ENCODE data around the gene CABLES1. TPM values are rescaled to one million over a fixed set of nuclear protein-coding genes. Genes with fewer than 3 reads are reported as not detected.

Gene CABLES1
- total and polyA plus RNA-seq, 2 of the 8 experiments (the other 6 are each of a cell fraction or from before 2014, with no cell fraction given): 9.2 to 26.4 TPM

- H2AFZ ChIP-seq (ENCODE audit: low read length): no peak overlapping the region
- ChIA-PET CTCF (ENCODE audit: partially characterized antibody) (interaction anchor here (0.7 to 3.8 kb wide), 5 partner anchors 9 to 177 kb away, joined by 3 to 18 read pairs (median 3); no protein-coding TSS in a partner anchor), POLR2A (ENCODE audit: partially characterized antibody) (interaction anchor here (1.2 to 2.8 kb wide), 2 partner anchors 10 to 13 kb away, joined by 6 to 7 read pairs; no protein-coding TSS in a partner anchor)
- peaks cover 0 to 2% of the 10 kb centered on the region in 2 experiments for H4K20me1 ChIP-seq (replicated peaks in 1 of 2; ENCODE audit: control insufficient read depth in 1 of 2, insufficient read depth in 2 of 2, low read length in 2 of 2)
- peaks cover 0 to 3% (median under 1%) of the 10 kb centered on the region in 4 experiments; a peak in 2 of 7 replicates for H3K4me1 ChIP-seq (replicated peaks in 1 of 4; ENCODE audit: control insufficient read depth in 3 of 4, insufficient read depth in 4 of 4, low read length in 3 of 4)
- H3K14ac ChIP-seq (ENCODE audit: insufficient read length): no peak overlapping the region
- H2BK20ac ChIP-seq (ENCODE audit: low read length): peak overlapping the region; percentile 86; the same call in 1 of the 2 replicates
- no peak overlapping the region for H4K8ac ChIP-seq (ENCODE audit: extremely low read depth, insufficient read depth, low read length)
- FAIRE-seq (no peak), DNase-seq (ENCODE audit: low read depth in 1 of 2, low spot score in 2 of 2) (no peak)
- no peak overlapping the region for H4K5ac ChIP-seq (ENCODE audit: insufficient read length, low read depth, low read length)
- H3K18ac ChIP-seq (ENCODE audit: extremely low read depth, low read length): 0 out of 2 replicates have a peak overlapping the region, but pooled peaks have one; percentile 24
- peaks cover 0 to 3% (median 0%) of the 10 kb centered on the region in 4 experiments; a peak in 3 of 8 replicates for H3K36me3 ChIP-seq (ENCODE audit: control insufficient read depth in 2 of 4, insufficient read depth in 4 of 4, low read length in 3 of 4)
- H3K79me2 ChIP-seq (ENCODE audit: control insufficient read depth in 1 of 2, insufficient read depth in 2 of 2, low read length in 2 of 2): no peaks in the 10 kb centered on the region
- no peaks in the 10 kb centered on the region for H3K27me3 ChIP-seq (replicated peaks in 1 of 4; ENCODE audit: control insufficient read depth in 3 of 4, extremely low read depth in 1 of 4, insufficient read depth in 3 of 4, low read length in 3 of 4)
- H3K79me1 ChIP-seq (ENCODE audit: low read depth, low read length): no peaks in the 10 kb centered on the region
- peak overlapping the region; percentile 29 for H2BK120ac ChIP-seq (replicated peaks; ENCODE audit: low read depth, low read length)
- H2BK12ac ChIP-seq (ENCODE audit: low read depth, low read length): peak overlapping the region; percentile 96
- H3K23me2 ChIP-seq (ENCODE audit: low read depth, low read length): peaks cover 3% of the 10 kb centered on the region; the same call in 1 of the 2 replicates
- H3K56ac ChIP-seq (replicated peaks; ENCODE audit: insufficient read length, low read depth, low read length): no peak overlapping the region
- H2BK15ac ChIP-seq (ENCODE audit: low read length): 0 out of 2 replicates have a peak overlapping the region, but pooled peaks have one; percentile 75
- H3K27ac ChIP-seq (ENCODE audit: low read depth, low read length): no peak overlapping the region
- 84% methylated on average over 11 of the region's 11 CpGs; no CpG with 5 or more reads in 1 of the 2 experiments for WGBS, 2 experiments (ENCODE audit: extremely low coverage in 1 of 2, insufficient coverage in 1 of 2, insufficient read length in 1 of 2, insufficient replicate concordance in 2 of 2, low coverage in 1 of 2, low lambda C conversion rate in 2 of 2, missing lambda C conversion rate in 1 of 2)
- H3K9ac ChIP-seq (replicated peaks in 1 of 4; ENCODE audit: extremely low read depth in 1 of 4, low read depth in 3 of 4, low read length in 3 of 4): no peak overlapping the region
- H3K4me2 ChIP-seq (ENCODE audit: insufficient read depth in 1 of 2, low read depth in 2 of 2, low read length in 2 of 2): no peak overlapping the region
- H4K91ac ChIP-seq (replicated peaks; ENCODE audit: insufficient read length, low read length): no peak overlapping the region
- peak overlapping the region; percentile 88 for H2AK5ac ChIP-seq (ENCODE audit: low read depth, low read length)
- peaks cover 27 to 43% of the 10 kb centered on the region in 2 experiments for H3K9me3 ChIP-seq (ENCODE audit: insufficient read depth in 2 of 2, low read depth in 1 of 2, low read length in 1 of 2)
- peak overlapping the region; percentile 56; the same call in 1 of the 2 replicates for H2BK5ac ChIP-seq (ENCODE audit: low read depth, low read length)
- H3K23ac ChIP-seq (ENCODE audit: insufficient read length): no peak overlapping the region
- H3K4ac ChIP-seq (replicated peaks; ENCODE audit: insufficient read length, low read depth, low read length): no peak overlapping the region
- H3K4me3 ChIP-seq (ENCODE audit: extremely low read depth in 1 of 4, insufficient read depth in 2 of 4, low read depth in 3 of 4, low read length in 4 of 4): no peak overlapping the region
- no peak for TF ChIP-seq CHD1 (IDR thresholded peaks at IDR 0.05; ENCODE audit: low read depth, low read length)
- TF ChIP-seq RFX5 (IDR thresholded peaks at IDR 0.05; ENCODE audit: borderline replicate concordance, low read depth, low read length): no peak
- no peak for TF ChIP-seq GABPA (IDR thresholded peaks at IDR 0.05; ENCODE audit: borderline replicate concordance, insufficient read depth, low read length)
- no peak for TF ChIP-seq CHD2 (IDR thresholded peaks at IDR 0.05; ENCODE audit: low read length)
Measured at GRCh38 chr18:23272498-23273232, 137.4 kb downstream of the CABLES1 start.
